Measurements from ENCODE around the gene MMP28.

MMP28 gene

GRCh38 chr17:35774499-35774898 lies 20.9 kb downstream of the MMP28 start:
- TF ChIP-seq TEAD4 (IDR thresholded peaks at IDR 0.05) = no peak
- TF ChIP-seq NFIC (IDR thresholded peaks at IDR 0.05) = no peak
- TF ChIP-seq CEBPB (IDR thresholded peaks at IDR 0.05) = no peak
- TF ChIP-seq EP300 (IDR thresholded peaks at IDR 0.05; ENCODE audit: borderline replicate concordance) = no peak
- TF ChIP-seq MAX (IDR thresholded peaks at IDR 0.05) = no peak
- TF ChIP-seq FOXM1 (IDR thresholded peaks at IDR 0.05; ENCODE audit: borderline replicate concordance, low read depth) = no peak
- TF ChIP-seq, protein P1, sequence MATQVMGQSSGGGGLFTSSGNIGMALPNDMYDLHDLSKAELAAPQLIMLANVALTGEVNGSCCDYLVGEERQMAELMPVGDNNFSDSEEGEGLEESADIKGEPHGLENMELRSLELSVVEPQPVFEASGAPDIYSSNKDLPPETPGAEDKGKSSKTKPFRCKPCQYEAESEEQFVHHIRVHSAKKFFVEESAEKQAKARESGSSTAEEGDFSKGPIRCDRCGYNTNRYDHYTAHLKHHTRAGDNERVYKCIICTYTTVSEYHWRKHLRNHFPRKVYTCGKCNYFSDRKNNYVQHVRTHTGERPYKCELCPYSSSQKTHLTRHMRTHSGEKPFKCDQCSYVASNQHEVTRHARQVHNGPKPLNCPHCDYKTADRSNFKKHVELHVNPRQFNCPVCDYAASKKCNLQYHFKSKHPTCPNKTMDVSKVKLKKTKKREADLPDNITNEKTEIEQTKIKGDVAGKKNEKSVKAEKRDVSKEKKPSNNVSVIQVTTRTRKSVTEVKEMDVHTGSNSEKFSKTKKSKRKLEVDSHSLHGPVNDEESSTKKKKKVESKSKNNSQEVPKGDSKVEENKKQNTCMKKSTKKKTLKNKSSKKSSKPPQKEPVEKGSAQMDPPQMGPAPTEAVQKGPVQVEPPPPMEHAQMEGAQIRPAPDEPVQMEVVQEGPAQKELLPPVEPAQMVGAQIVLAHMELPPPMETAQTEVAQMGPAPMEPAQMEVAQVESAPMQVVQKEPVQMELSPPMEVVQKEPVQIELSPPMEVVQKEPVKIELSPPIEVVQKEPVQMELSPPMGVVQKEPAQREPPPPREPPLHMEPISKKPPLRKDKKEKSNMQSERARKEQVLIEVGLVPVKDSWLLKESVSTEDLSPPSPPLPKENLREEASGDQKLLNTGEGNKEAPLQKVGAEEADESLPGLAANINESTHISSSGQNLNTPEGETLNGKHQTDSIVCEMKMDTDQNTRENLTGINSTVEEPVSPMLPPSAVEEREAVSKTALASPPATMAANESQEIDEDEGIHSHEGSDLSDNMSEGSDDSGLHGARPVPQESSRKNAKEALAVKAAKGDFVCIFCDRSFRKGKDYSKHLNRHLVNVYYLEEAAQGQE (IDR thresholded peaks at IDR 0.05; ENCODE audit: low read depth) = no peak
- TF ChIP-seq, protein P2, sequence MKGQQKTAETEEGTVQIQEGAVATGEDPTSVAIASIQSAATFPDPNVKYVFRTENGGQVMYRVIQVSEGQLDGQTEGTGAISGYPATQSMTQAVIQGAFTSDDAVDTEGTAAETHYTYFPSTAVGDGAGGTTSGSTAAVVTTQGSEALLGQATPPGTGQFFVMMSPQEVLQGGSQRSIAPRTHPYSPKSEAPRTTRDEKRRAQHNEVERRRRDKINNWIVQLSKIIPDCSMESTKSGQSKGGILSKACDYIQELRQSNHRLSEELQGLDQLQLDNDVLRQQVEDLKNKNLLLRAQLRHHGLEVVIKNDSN (IDR thresholded peaks at IDR 0.05) = no peak
- no peak for TF ChIP-seq YY1 (IDR thresholded peaks at IDR 0.05; ENCODE audit: low read depth)
- TF ChIP-seq EGR1 (IDR thresholded peaks at IDR 0.05) = no peak
- no peak for TF ChIP-seq TAF1 (IDR thresholded peaks at IDR 0.05; ENCODE audit: low read depth)

- TF ChIP-seq RAD21 (IDR thresholded peaks at IDR 0.05; ENCODE audit: low read depth) (no peak), NFIC (IDR thresholded peaks at IDR 0.05) (no peak), EGR1 (IDR thresholded peaks at IDR 0.05) (no peak), TEAD4 (IDR thresholded peaks at IDR 0.05) (no peak), CREB1 (IDR thresholded peaks at IDR 0.05; ENCODE audit: low read depth) (no peak), TCF12 (IDR thresholded peaks at IDR 0.05; ENCODE audit: low read depth) (no peak), ZBTB7A (IDR thresholded peaks at IDR 0.05; ENCODE audit: low read depth) (no peak), MAX (IDR thresholded peaks at IDR 0.05) (no peak), FOXM1 (IDR thresholded peaks at IDR 0.05; ENCODE audit: borderline replicate concordance, low read depth) (no peak)
- TF ChIP-seq, protein P2 (IDR thresholded peaks at IDR 0.05) = no peak
- TF ChIP-seq, protein P1 (IDR thresholded peaks at IDR 0.05; ENCODE audit: low read depth) = no peak
Measured at GRCh38 chr17:35773679-35774425, 21.6 kb downstream of the MMP28 start.

DNA sequence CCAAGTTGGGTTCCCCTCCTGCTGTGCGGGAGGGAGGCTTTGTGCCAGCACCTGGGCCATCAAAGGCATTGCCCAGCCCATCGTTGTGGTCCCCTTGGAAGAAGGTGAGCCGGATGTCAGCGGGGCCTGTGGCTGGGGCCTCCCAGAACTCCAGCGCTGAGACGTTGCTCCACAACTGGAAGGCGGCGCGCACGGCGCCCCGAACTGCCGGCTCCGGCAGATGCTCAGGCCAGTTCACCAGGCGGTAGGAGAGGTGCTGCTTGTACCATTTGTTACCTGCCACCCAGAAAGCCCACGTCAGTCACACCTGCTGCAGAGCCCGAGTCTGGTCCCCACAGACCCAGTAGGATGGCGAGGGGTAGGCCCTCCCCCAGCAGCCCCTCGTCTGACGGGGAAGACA lies 22.3 kb downstream of the MMP28 start:
- TF ChIP-seq TEAD4 (IDR thresholded peaks at IDR 0.05) (no peak), FOXM1 (IDR thresholded peaks at IDR 0.05; ENCODE audit: borderline replicate concordance, low read depth) (no peak), EP300 (IDR thresholded peaks at IDR 0.05; ENCODE audit: borderline replicate concordance) (no peak), TCF12 (IDR thresholded peaks at IDR 0.05; ENCODE audit: low read depth) (no peak)

DNA sequence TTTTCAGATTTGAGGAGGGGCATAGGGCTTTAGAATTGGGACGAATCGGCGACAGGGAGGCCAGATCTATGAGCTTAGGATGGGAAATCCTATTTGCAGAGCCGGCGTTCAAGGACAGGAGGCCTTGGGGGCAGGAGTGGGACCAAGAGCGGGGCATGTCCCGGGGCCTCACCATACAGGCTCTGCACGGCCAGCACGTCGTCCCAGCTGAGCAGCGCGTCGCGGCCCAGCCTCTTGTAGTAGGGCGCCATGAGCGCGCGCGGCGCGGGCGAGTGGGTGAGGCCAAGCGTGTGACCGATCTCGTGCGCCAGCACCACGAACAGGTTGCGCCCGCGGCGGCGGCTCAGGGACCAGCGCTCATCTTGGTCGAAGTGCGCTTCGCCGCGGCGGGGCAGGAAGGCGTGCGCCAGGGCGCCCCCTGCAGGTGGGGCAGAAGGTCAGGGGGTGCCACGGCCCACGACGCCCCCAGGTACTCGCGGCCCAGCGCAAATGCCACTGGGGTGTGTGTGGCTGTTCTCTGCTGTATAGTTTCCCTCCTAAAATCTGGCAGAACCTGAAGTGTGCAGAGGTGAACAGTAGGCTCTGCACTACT lies 25.4 kb downstream of the MMP28 start:
- no peak for TF ChIP-seq CEBPB (IDR thresholded peaks at IDR 0.05)
- TF ChIP-seq TEAD4 (IDR thresholded peaks at IDR 0.05) = no peak
- TF ChIP-seq NFIC (IDR thresholded peaks at IDR 0.05) = no peak
- TF ChIP-seq, protein P1 (IDR thresholded peaks at IDR 0.05; ENCODE audit: low read depth) = no peak
- no peak for TF ChIP-seq CREB1 (IDR thresholded peaks at IDR 0.05; ENCODE audit: low read depth)
- TF ChIP-seq RAD21 (IDR thresholded peaks at IDR 0.05; ENCODE audit: low read depth) = no peak
- no peak for TF ChIP-seq TCF12 (IDR thresholded peaks at IDR 0.05; ENCODE audit: low read depth)
- no peak for TF ChIP-seq EP300 (IDR thresholded peaks at IDR 0.05; ENCODE audit: borderline replicate concordance)
- no peak for TF ChIP-seq ZBTB7A (IDR thresholded peaks at IDR 0.05; ENCODE audit: low read depth)
- TF ChIP-seq EGR1 (IDR thresholded peaks at IDR 0.05) = no peak
- no peak for TF ChIP-seq TAF1 (IDR thresholded peaks at IDR 0.05; ENCODE audit: low read depth)
- TF ChIP-seq, protein P2 (IDR thresholded peaks at IDR 0.05) = no peak
- no peak for TF ChIP-seq MAX (IDR thresholded peaks at IDR 0.05)
- TF ChIP-seq FOXM1 (IDR thresholded peaks at IDR 0.05; ENCODE audit: borderline replicate concordance, low read depth) = no peak
- TF ChIP-seq YY1 (IDR thresholded peaks at IDR 0.05; ENCODE audit: low read depth) = no peak
